ENCODE measurements around the gene HPN. TPM values are rescaled to one million over a fixed set of nuclear protein-coding genes. Genes with fewer than 3 reads are reported as not detected.
A peak's percentile ranks its signal among the peaks of the same experiment; 100 is the strongest.

Gene HPN
- total and polyA plus RNA-seq, 7 donors = 0.36 to 1.8 (median 0.66) TPM; not detected in 2

DNA sequence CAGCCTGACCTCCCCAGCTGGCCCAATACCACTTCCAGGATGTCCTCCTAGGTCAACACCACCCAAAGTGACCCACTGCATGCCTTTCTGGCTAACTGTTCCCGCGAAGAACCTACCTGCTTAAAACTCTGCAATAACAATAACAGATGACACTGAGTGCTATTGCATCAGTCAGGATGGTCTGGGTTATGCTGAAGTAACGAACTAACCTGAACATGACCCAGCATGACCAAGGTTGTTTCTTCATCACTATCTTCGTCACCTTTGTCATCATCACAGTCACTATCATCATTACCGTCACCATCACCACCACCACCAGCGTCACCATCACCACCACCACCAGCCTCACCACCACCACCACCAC, 63.5 kb downstream of the HPN start:
- intact Hi-C loops (cut with DNase I) = no loop called here

DNA sequence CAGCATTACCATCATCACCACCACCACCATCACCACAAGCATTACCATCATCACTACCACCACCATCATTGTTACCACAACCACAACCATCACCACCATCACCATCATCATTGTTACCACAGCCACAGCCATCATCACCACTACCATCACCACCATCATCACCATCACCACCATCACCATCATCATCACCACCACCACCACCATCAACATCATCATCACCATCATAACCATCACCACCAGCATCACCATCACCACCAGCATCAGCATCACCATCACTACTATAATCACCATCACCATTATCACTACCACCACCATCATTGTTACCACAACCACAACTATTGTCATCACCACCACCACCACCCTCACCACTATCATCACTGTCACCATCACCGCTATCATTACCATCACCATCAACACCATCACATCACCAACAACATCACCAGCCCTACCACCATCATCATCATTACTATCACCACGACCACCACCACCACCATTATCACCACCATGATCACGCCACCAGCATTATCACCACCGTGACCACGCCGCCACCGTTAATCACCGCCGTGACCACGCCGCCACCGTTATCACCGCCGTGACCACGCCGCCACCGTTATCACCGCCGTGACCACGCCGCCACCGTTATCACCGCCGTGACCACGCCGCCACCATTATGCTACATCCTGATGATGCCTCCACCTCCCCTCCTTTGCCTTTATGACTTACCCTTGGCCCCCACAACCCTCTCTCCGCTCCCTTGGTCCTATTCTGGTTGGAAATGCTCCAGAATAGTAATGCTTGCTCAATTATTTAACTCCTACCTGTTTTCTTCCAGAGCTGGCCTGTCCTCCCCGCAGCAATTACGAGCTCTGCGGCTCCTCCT, 64.1 kb downstream of the HPN start:
- TF ChIP-seq POLR2AphosphoS5 (IDR thresholded peaks at IDR 0.05) = no peak
- TF ChIP-seq POLR2A (IDR thresholded peaks at IDR 0.05) = no peak
- TF ChIP-seq EP300 (IDR thresholded peaks at IDR 0.05) = no peak
- TF ChIP-seq, protein P1, sequence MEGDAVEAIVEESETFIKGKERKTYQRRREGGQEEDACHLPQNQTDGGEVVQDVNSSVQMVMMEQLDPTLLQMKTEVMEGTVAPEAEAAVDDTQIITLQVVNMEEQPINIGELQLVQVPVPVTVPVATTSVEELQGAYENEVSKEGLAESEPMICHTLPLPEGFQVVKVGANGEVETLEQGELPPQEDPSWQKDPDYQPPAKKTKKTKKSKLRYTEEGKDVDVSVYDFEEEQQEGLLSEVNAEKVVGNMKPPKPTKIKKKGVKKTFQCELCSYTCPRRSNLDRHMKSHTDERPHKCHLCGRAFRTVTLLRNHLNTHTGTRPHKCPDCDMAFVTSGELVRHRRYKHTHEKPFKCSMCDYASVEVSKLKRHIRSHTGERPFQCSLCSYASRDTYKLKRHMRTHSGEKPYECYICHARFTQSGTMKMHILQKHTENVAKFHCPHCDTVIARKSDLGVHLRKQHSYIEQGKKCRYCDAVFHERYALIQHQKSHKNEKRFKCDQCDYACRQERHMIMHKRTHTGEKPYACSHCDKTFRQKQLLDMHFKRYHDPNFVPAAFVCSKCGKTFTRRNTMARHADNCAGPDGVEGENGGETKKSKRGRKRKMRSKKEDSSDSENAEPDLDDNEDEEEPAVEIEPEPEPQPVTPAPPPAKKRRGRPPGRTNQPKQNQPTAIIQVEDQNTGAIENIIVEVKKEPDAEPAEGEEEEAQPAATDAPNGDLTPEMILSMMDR (IDR thresholded peaks at IDR 0.05) = no peak
- Histone ChIP-seq H3K27ac (peak overlapping the region in 3 of 4 donors; percentile 25 to 44 (median 33)), H3K4me3 (no peak overlapping the region), H3K27me3 (no peaks in the 10 kb centered on the region), H3K4me1 (no peaks in the 10 kb centered on the region), H3K9me3 (no peaks in the 10 kb centered on the region), H3K36me3 (no peaks in the 10 kb centered on the region)
- 82 to 88% methylated on average over 30 of the region's 30 CpGs for WGBS, 2 donors
- intact Hi-C loops (cut with DNase I) = no loop called here
- no peak for DNase-seq

More for the DNA sequence above, 63.5 kb downstream of the HPN start:
- H3K36me3 ChIP-seq = no peaks in the 10 kb centered on the region
- H3K4me3 ChIP-seq = no peak overlapping the region
- H3K27ac ChIP-seq = no peak overlapping the region
- H3K27me3 ChIP-seq = no peaks in the 10 kb centered on the region
- H3K9me3 ChIP-seq = no peaks in the 10 kb centered on the region
- DNase-seq = no peak
- 95% methylated on average over 6 of the region's 6 CpGs for WGBS, 2 donors
- H3K4me1 ChIP-seq = no peaks in the 10 kb centered on the region
- TF ChIP-seq POLR2A (IDR thresholded peaks at IDR 0.05) (no peak), POLR2AphosphoS5 (IDR thresholded peaks at IDR 0.05) (no peak), EP300 (IDR thresholded peaks at IDR 0.05) (no peak)
- TF ChIP-seq, protein P1 (IDR thresholded peaks at IDR 0.05) = no peak

DNA sequence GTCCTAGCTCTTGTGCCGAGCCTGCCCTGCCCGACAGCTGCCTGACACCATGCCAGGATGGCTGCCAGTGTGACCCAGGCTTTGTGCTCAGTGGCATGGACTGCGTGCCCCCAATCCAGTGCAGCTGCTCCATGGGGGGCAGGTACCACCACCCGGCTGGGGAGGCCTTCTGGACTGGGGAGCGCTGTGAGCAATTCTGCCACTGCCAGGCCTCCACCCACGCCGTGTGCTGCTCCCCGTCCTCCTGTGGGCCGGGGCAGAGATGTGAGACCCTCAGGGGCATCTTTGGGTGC, 64.7 kb downstream of the HPN start:
- WGBS, 2 donors = 85 to 93% methylated on average over 9 of the region's 9 CpGs

DNA sequence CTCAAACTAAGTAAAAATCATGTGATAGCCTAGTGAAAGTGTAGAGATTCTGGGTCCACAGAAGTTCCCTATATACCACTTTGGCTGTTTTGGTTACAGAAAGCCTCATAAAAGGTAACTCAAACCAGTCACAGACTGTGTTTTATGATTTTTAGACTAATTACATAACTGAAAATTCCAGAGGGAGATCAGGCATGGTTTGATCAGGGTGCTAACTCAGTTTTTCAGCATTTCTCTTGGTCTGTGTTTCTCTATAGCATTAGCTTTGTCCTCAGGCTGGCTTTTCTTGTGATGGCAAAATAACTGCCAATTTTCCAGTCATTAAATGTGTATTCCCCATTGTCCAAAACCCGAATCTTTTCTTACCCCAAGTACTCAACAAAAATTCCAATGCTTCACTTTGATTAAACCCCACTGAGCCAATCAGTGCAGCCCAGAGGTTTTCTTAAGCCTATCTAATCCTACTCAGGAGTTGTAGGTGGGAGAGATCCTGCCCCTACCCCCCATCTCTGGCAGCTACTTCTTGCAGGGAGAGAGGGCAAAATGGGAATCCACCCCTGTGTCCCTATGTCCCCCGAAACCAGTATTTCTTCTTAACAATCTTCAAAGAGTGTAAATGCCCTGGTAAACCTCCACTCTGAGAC, 65.5 kb downstream of the HPN start:
- DNase-seq = no peak
- no peak for TF ChIP-seq POLR2AphosphoS5 (IDR thresholded peaks at IDR 0.05)
- TF ChIP-seq POLR2A (IDR thresholded peaks at IDR 0.05) = no peak
- TF ChIP-seq, protein P1 (IDR thresholded peaks at IDR 0.05) = no peak
- no peak for TF ChIP-seq EP300 (IDR thresholded peaks at IDR 0.05)
- 47 to 49% methylated on average over 2 of the region's 2 CpGs for WGBS, 2 donors
- intact Hi-C loops (cut with DNase I) = no loop called here
- Histone ChIP-seq H3K4me3 (no peak overlapping the region), H3K9me3 (no peaks in the 10 kb centered on the region), H3K36me3 (no peaks in the 10 kb centered on the region), H3K4me1 (no peaks in the 10 kb centered on the region), H3K27ac (peak overlapping the region in 3 of 4 donors; percentile 25 to 44 (median 33)), H3K27me3 (no peaks in the 10 kb centered on the region)

More for the DNA sequence above, 64.7 kb downstream of the HPN start:
- H3K9me3 ChIP-seq = no peaks in the 10 kb centered on the region
- no peak for DNase-seq
- no peaks in the 10 kb centered on the region for H3K36me3 ChIP-seq
- no peaks in the 10 kb centered on the region for H3K27me3 ChIP-seq
- intact Hi-C loops (cut with DNase I) = no loop called here
- peak overlapping the region in 3 of 4 donors; percentile 25 to 44 (median 33) for H3K27ac ChIP-seq
- no peaks in the 10 kb centered on the region for H3K4me1 ChIP-seq
- TF ChIP-seq EP300 (IDR thresholded peaks at IDR 0.05) (no peak), POLR2AphosphoS5 (IDR thresholded peaks at IDR 0.05) (no peak), POLR2A (IDR thresholded peaks at IDR 0.05) (no peak)
- TF ChIP-seq, protein P1 (IDR thresholded peaks at IDR 0.05) = no peak
- no peak overlapping the region for H3K4me3 ChIP-seq
